Parathyroid adenoma (tissue), 2 donors: ENCODE results near the gene ZNF768.

Source experiments
- H2AFZ ChIP-seq: fragments of 300-600 bp; sonication (generic); one replicate; pipeline ENCODE4 v1.7.0; 2017; ENCODE audit warnings: antibody characterized with exemption, mild to moderate bottlenecking
- H3K27ac ChIP-seq: fragments of 300-600 bp; sonication (generic); one replicate; pipeline ENCODE4 v1.7.0; 2017
- H3K27me3 ChIP-seq: fragments of 300-600 bp; sonication (generic); one replicate; pipeline ENCODE4 v1.7.0; 2017; ENCODE audit warnings: low read length; ENCODE audit not compliant: control insufficient read depth, insufficient read depth
- H3K36me3 ChIP-seq: fragments of 300-600 bp; sonication (generic); one replicate; pipeline ENCODE4 v1.7.0; 2017; ENCODE audit warnings: low read length; ENCODE audit not compliant: control insufficient read depth, insufficient read depth
- H3K4me1 ChIP-seq: fragments of 300-600 bp; sonication (generic); one replicate; pipeline ENCODE4 v1.7.0; 2017; ENCODE audit warnings: control low read depth
- H3K4me2 ChIP-seq: fragments of 300-600 bp; sonication (generic); one replicate; pipeline ENCODE4 v1.7.0; 2017; ENCODE audit warnings: low read length
- H3K4me3 ChIP-seq: fragments of 300-600 bp; sonication (generic); one replicate; pipeline ENCODE4 v1.7.0; 2017; ENCODE audit warnings: low read depth, low read length
- H3K79me2 ChIP-seq: fragments of 300-600 bp; sonication (generic); one replicate; pipeline ENCODE4 v1.7.0; 2017; ENCODE audit warnings: control low read depth
- H3K9ac ChIP-seq: fragments of 300-600 bp; sonication (generic); one replicate; pipeline ENCODE4 v1.7.0; 2017; ENCODE audit warnings: mild to moderate bottlenecking
- H3K9me3 ChIP-seq: fragments of 300-600 bp; sonication (generic); one replicate; pipeline ENCODE4 v1.7.0; 2017; ENCODE audit warnings: low read length; ENCODE audit not compliant: control insufficient read depth
- CTCF ChIP-seq: fragments of 300-600 bp; sonication (generic); IDR thresholded peaks from one replicate; pipeline ENCODE4 v1.7.0; 2017; ENCODE audit warnings: antibody characterized with exemption, mild to moderate bottlenecking
- donor health status: primary hyperparathyroidism.

ZNF768 gene

DNA sequence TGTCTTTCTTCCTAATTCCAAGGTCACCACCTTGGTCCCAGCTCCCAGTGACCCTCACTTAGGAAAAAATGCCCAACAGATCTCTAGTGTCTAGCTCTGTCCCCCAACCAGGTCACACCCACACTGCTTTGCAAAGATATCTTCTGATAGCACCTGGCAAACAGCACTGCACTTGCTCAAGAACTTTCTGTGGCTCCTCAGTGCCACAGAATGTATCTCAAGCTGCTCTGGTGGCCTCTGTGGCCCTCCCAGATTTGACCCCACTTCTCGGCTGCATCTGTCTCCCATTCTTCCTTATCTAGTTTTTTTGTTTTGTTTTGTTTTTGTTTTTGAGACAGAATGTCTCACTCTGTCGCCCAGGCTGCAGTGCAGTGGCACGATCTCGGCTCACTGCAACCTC is 40.2 kb upstream of the ZNF768 start:
- H3K4me1 ChIP-seq, result peaks cover 8% of the 10 kb centered on the region
- no peaks in the 10 kb centered on the region for H3K9me3 ChIP-seq
- H3K27me3 ChIP-seq, result no peaks in the 10 kb centered on the region
- no peak overlapping the region for H3K4me3 ChIP-seq
- TF ChIP-seq CTCF, result no peak
- H2AFZ ChIP-seq, result no peak overlapping the region
- H3K27ac ChIP-seq, result no peak overlapping the region
- H3K4me2 ChIP-seq, result no peak overlapping the region
- H3K36me3 ChIP-seq, result no peaks in the 10 kb centered on the region
- H3K9ac ChIP-seq, result no peak overlapping the region
- no peaks in the 10 kb centered on the region for H3K79me2 ChIP-seq

GRCh38 chr16:30565984-30566383 is 39.6 kb upstream of the ZNF768 start:
- Histone ChIP-seq H2AFZ (no peak overlapping the region), H3K27ac (no peak overlapping the region), H3K4me3 (no peak overlapping the region), H3K9ac (no peak overlapping the region), H3K9me3 (no peaks in the 10 kb centered on the region), H3K27me3 (no peaks in the 10 kb centered on the region), H3K4me1 (peaks cover 8% of the 10 kb centered on the region), H3K36me3 (no peaks in the 10 kb centered on the region), H3K4me2 (no peak overlapping the region), H3K79me2 (no peaks in the 10 kb centered on the region)
- no peak for TF ChIP-seq CTCF

DNA sequence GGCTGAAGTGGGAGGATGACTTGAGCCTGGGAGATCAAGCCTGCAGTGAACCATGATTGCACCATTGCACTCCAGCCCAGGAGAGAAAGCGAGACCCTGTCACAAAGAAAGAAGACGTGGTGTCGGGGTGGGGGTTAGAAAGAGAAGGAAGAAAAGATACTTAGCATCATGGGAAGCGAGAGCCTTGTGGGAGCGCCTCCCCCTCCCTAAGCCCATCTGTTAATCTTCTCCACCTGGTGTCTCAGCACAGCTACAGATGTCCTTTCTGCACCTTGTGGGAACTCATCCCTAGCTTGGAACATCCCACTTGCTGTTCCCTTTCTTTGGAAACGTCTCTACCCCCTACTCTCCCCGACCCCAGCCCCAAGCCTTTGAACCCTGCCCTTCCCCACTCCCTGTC is 39.2 kb upstream of the ZNF768 start:
- Histone ChIP-seq H3K36me3 (no peaks in the 10 kb centered on the region), H3K27me3 (no peaks in the 10 kb centered on the region), H3K9ac (no peak overlapping the region), H3K9me3 (no peaks in the 10 kb centered on the region), H3K4me2 (no peak overlapping the region), H3K27ac (no peak overlapping the region), H3K79me2 (no peaks in the 10 kb centered on the region), H3K4me3 (no peak overlapping the region), H3K4me1 (peaks cover 8% of the 10 kb centered on the region), H2AFZ (no peak overlapping the region)
- TF ChIP-seq CTCF, result no peak

DNA sequence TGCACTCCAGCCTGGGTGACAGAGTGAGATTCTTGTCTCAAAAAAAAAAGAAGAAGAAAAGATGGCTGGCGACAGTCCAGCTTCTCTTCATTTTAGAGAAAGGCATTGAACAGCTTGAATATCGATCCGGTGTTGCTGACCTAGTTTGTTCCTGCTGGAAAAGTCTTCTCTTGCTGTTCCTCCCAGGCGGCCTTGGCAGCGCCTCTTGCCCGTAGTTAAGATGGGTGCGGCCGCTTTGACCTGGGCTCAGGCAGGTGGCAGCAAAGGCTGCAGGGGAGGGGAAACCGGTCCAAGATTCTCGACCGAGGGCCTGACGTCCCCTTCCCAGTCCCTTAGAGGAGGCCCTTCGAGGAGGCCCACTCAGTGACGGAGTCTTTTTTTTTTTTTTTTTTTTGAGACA is 35.7 kb upstream of the ZNF768 start:
- no peaks in the 10 kb centered on the region for H3K79me2 ChIP-seq
- H3K4me3 ChIP-seq, result peak overlapping the region; percentile 26
- H3K36me3 ChIP-seq, result no peaks in the 10 kb centered on the region
- TF ChIP-seq CTCF, result no peak
- no peak overlapping the region for H3K9ac ChIP-seq
- no peaks in the 10 kb centered on the region for H3K4me1 ChIP-seq
- H3K27ac ChIP-seq, result peak overlapping the region; percentile 39
- no peaks in the 10 kb centered on the region for H3K9me3 ChIP-seq
- H3K4me2 ChIP-seq, result no peak overlapping the region
- peak overlapping the region; percentile 70 for H2AFZ ChIP-seq
- H3K27me3 ChIP-seq, result no peaks in the 10 kb centered on the region

GRCh38 chr16:30561089-30561816 is 34.9 kb upstream of the ZNF768 start:
- no peak overlapping the region for H3K9ac ChIP-seq
- peak overlapping the region; percentile 39 for H3K27ac ChIP-seq
- peak overlapping the region; percentile 70 for H2AFZ ChIP-seq
- no peaks in the 10 kb centered on the region for H3K9me3 ChIP-seq
- H3K36me3 ChIP-seq, result no peaks in the 10 kb centered on the region
- peaks cover 4% of the 10 kb centered on the region for H3K79me2 ChIP-seq
- TF ChIP-seq CTCF, result no peak
- H3K27me3 ChIP-seq, result no peaks in the 10 kb centered on the region
- H3K4me2 ChIP-seq, result peak overlapping the region; percentile 35
- H3K4me3 ChIP-seq, result peak overlapping the region; percentile 26
- H3K4me1 ChIP-seq, result no peaks in the 10 kb centered on the region
